Measurements from ENCODE around the gene SCOC.

- no peak for TF ChIP-seq ZC3H13 (CRISPR knock-in tag; IDR thresholded peaks at IDR 0.05)
- no peak for TF ChIP-seq ZBTB33 (CRISPR knock-in tag; IDR thresholded peaks at IDR 0.05)
- no peak for TF ChIP-seq SMARCC2 (IDR thresholded peaks at IDR 0.05)
- TF ChIP-seq YY1 (IDR thresholded peaks at IDR 0.05; ENCODE audit: insufficient read depth, insufficient replicate concordance, low read depth, low read length) = no peak
- TF ChIP-seq CTCF (CRISPR knock-in tag; IDR thresholded peaks at IDR 0.05) = no peak
- TF ChIP-seq GTF2F1 (IDR thresholded peaks at IDR 0.05; ENCODE audit: low read length) = no peak
- TF ChIP-seq DNMT3B (CRISPR knock-in tag; conservative IDR thresholded peaks at IDR 0.05) = no peak
- TF ChIP-seq RAD21 (CRISPR knock-in tag; IDR thresholded peaks at IDR 0.05) = no peak
- no peak for TF ChIP-seq ZSCAN20 (CRISPR knock-in tag; IDR thresholded peaks at IDR 0.05; ENCODE audit: borderline replicate concordance)
- TF ChIP-seq CREB1 (IDR thresholded peaks at IDR 0.05) = no peak
- TF ChIP-seq CREB1 (CRISPR knock-in tag; IDR thresholded peaks at IDR 0.05) = no peak
- no peak for TF ChIP-seq ZBTB43 (CRISPR knock-in tag; conservative IDR thresholded peaks at IDR 0.05)
Observed at GRCh38 chr4:140368686-140369085, 4.8 kb upstream of the SCOC start.
